Measurements from ENCODE around the gene HOXC12.
A peak's percentile ranks its signal among the peaks of the same experiment; 100 is the strongest.

The HOXC12 gene

GRCh38 chr12:53983568-53983949, 28.9 kb downstream of the HOXC12 start:
- TF ChIP-seq CTCF (IDR thresholded peaks at IDR 0.05; ENCODE audit: low read depth, low read length, missing control alignments): no peak
- no peak for DNase-seq (ENCODE audit: low read depth)
- H3K4me3 ChIP-seq (ENCODE audit: low read depth, low read length): no peak overlapping the region

DNA sequence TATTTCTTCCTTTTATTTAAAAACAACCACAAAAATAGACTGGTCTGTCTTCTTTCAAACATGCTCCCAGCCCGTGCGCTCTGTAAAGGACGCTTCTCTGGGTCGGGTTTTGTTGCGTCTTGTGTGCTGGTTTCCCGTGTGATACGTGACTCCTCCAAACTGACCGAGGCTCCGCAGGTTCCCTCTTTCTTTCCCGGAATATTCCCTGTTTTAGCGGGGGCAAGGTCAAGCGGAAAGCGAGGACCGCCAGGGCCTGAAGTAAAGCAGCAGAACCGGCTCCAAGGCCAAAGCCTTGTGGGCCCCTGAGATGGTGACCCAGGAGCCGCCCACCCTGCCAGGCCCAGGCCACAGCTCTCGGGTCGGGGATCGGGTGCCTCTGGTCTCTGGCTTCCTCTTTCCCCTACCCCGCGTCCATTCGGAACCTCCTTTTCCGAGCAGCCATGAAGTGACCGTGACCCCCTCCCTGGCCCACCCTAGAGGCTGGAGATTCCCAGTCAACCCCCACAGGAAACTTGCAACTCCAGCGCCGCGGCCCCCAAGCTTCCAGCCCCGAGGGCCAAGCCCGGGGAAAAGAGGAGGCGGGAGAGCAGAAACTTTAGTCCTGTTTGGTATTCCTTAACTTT, 29.4 kb downstream of the HOXC12 start:
- no peak for DNase-seq (ENCODE audit: low read depth)
- no peak for TF ChIP-seq CTCF (IDR thresholded peaks at IDR 0.05; ENCODE audit: low read depth, low read length, missing control alignments)
- in situ Hi-C loops (cut with HindIII; ENCODE audit: low sequenced_read_pairs): no loop called here
- H3K4me3 ChIP-seq (ENCODE audit: low read depth, low read length): no peak overlapping the region

More at GRCh38 chr12:53983568-53983949, 28.9 kb downstream of the HOXC12 start:
- in situ Hi-C loops (cut with HindIII; ENCODE audit: low sequenced_read_pairs): no loop called here

DNA sequence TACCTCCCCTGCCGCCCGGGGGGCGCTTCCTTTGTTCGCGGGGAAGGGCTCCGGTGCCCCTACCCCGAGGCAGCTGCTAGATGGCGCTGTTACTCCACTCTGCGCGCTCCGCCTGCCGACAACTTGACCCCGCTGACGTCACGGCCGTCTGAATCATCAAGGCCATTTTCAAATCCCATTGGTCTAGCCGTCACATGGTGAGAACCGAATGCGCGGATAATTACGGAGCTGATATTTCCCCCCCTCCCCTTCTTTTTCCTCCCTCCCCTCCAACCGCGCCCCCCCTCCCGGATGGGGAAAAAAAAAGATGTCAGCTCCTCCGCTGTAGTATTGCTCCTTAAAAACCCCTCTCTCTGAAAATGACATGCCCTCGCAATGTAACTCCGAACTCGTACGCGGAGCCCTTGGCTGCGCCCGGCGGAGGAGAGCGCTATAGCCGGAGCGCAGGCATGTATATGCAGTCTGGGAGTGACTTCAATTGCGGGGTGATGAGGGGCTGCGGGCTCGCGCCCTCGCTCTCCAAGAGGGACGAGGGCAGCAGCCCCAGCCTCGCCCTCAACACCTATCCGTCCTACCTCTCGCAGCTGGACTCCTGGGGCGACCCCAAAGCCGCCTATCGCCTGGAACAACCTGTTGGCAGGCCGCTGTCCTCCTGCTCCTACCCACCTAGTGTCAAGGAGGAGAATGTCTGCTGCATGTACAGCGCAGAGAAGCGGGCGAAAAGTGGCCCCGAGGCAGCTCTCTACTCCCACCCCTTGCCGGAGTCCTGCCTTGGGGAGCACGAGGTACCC, 30.4 kb downstream of the HOXC12 start, which contains the start of gene HOXC10:
TSS of gene HOXC10 (plus strand) at position 246 of the 791 bp plus-strand sequence. CDS start at position 360, 114 bp downstream.
- peak; percentile 8 for DNase-seq (ENCODE audit: low read depth)
- in situ Hi-C loops (cut with HindIII; ENCODE audit: low sequenced_read_pairs): no loop called here
- TF ChIP-seq CTCF (IDR thresholded peaks at IDR 0.05; ENCODE audit: low read depth, low read length, missing control alignments): peak; percentile 34
- H3K4me3 ChIP-seq (ENCODE audit: low read depth, low read length): no peak within 1 kb of the TSS

GRCh38 chr12:53985692-53985993, 30.9 kb downstream of the HOXC12 start:
- no peak for DNase-seq (ENCODE audit: low read depth)
- no peak for TF ChIP-seq CTCF (IDR thresholded peaks at IDR 0.05; ENCODE audit: low read depth, low read length, missing control alignments)
- in situ Hi-C loops (cut with HindIII; ENCODE audit: low sequenced_read_pairs): no loop called here
- no peak overlapping the region for H3K4me3 ChIP-seq (ENCODE audit: low read depth, low read length)

GRCh38 chr12:53985994-53986685, 31.4 kb downstream of the HOXC12 start:
- in situ Hi-C loops (cut with HindIII; ENCODE audit: low sequenced_read_pairs): no loop called here
- DNase-seq (ENCODE audit: low read depth): no peak
- no peak for TF ChIP-seq CTCF (IDR thresholded peaks at IDR 0.05; ENCODE audit: low read depth, low read length, missing control alignments)
- H3K4me3 ChIP-seq (ENCODE audit: low read depth, low read length): no peak overlapping the region

GRCh38 chr12:53986686-53987483, 32.2 kb downstream of the HOXC12 start:
- TF ChIP-seq CTCF (IDR thresholded peaks at IDR 0.05; ENCODE audit: low read depth, low read length, missing control alignments): no peak
- no peak for DNase-seq (ENCODE audit: low read depth)
- in situ Hi-C loops (cut with HindIII; ENCODE audit: low sequenced_read_pairs): no loop called here
- no peak overlapping the region for H3K4me3 ChIP-seq (ENCODE audit: low read depth, low read length)
